C4-2B (cell line): ENCODE results near the gene PPP6C.

Experiments used
- CTCF ChIP-seq: fragments of 450-650 bp; conservative IDR thresholded peaks from 2 replicates; pipeline ENCODE4 v1.5.1; 2017; ENCODE audit warnings: mild to moderate bottlenecking
- ZFX ChIP-seq: fragments of 450-650 bp; IDR thresholded peaks from 2 replicates; pipeline ENCODE4 v1.6.1; 2017

GRCh38 chr9:125141251-125141650 lies 48.4 kb downstream of the PPP6C start:
- no peak for TF ChIP-seq CTCF
- no peak for TF ChIP-seq ZFX
